Activated T-helper 17 cell treated with anti-CD3 and anti-CD28 coated beads, Interleukin-2, amount 50 U/mL, for 72 hours (primary cell): ENCODE results near the gene CAMK1D. TPM values are rescaled to one million over a fixed set of nuclear protein-coding genes. Genes with fewer than 3 reads are reported as not detected.

Experiments
- ATAC-seq: fragments of 150-1000 bp; cut with Tn5 transposase; replicated peaks from 2 replicates; pipeline ENCODE4 v1.10.0; 2021; ENCODE audit warnings: mild to moderate bottlenecking, moderate library complexity
- H3K27ac Mint-ChIP-seq: one replicate; pipeline ENCODE4 v1.8.0; 2022; ENCODE audit warnings: mixed read lengths
- H3K27me3 Mint-ChIP-seq: one replicate; pipeline ENCODE4 v1.8.0; 2022; ENCODE audit warnings: mixed read lengths
- H3K36me3 Mint-ChIP-seq: one replicate; pipeline ENCODE4 v1.8.0; 2022; ENCODE audit warnings: low read depth, mild to moderate bottlenecking, mixed read lengths
- H3K4me1 Mint-ChIP-seq: one replicate; pipeline ENCODE4 v1.8.0; 2022; ENCODE audit warnings: mixed read lengths
- H3K4me3 Mint-ChIP-seq: one replicate; pipeline ENCODE4 v1.8.0; 2022; ENCODE audit warnings: mild to moderate bottlenecking, mixed read lengths
- H3K9me3 Mint-ChIP-seq: one replicate; pipeline ENCODE4 v1.8.0; 2022; ENCODE audit warnings: mixed read lengths
- total RNA-seq, 2 donors: library from RNA; stranded (reverse); gene quantifications; one replicate each; pipeline ENCODE4 v1.2.3, GENCODE V29; 2022

CAMK1D gene
- total RNA-seq, 2 donors from 2014 or later, result 10.9 to 20.7 TPM

DNA sequence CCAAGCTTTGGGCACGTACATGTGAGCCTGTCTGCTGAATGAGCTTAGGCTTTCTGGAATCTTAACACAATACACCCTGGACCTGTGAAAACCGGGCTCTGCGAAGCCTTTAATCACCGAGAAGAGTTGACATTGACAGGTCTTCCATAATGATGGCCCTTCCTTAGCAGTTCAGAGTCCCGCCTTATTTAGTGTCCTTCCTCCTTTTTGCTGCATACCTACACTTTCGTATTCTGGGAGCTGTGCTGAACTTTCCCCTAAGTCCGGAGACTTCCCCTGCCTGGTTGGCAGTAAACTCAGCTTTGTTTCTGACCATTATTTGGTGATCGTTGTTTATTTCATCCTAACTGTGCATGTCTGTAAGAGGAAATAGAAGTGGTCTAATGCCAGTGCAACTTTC is 212.0 kb downstream of the CAMK1D start:
- H3K9me3 Mint-ChIP-seq, result no peaks in the 10 kb centered on the region
- H3K4me3 Mint-ChIP-seq, result no peak overlapping the region
- H3K4me1 Mint-ChIP-seq, result peaks cover 20% of the 10 kb centered on the region
- no peaks in the 10 kb centered on the region for H3K27me3 Mint-ChIP-seq
- no peak overlapping the region for H3K27ac Mint-ChIP-seq
- no peak for ATAC-seq
- no peaks in the 10 kb centered on the region for H3K36me3 Mint-ChIP-seq

DNA sequence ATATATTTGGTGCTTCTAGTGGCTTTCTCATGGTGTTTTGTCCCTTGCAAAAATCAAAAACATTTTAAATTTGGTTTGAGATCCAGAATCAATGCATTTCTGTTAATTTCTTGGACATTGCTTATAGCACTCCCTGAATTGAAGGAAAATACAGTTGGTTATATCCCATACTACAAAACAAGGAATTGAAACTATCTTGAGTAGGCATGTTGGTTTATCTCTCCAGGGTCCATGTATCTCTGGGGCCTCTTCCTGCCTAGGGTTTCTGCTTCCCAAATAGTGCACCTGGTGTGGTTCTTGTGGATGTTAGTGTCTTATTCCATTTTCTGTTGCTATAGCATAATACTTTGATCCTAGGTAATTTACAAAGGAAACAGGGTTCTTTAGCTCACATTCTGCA is 212.4 kb downstream of the CAMK1D start:
- Mint-ChIP-seq H3K4me3 (no peak overlapping the region), H3K4me1 (peaks cover 16% of the 10 kb centered on the region), H3K36me3 (no peaks in the 10 kb centered on the region), H3K27ac (no peak overlapping the region), H3K27me3 (no peaks in the 10 kb centered on the region), H3K9me3 (no peaks in the 10 kb centered on the region)
- ATAC-seq, result no peak

DNA sequence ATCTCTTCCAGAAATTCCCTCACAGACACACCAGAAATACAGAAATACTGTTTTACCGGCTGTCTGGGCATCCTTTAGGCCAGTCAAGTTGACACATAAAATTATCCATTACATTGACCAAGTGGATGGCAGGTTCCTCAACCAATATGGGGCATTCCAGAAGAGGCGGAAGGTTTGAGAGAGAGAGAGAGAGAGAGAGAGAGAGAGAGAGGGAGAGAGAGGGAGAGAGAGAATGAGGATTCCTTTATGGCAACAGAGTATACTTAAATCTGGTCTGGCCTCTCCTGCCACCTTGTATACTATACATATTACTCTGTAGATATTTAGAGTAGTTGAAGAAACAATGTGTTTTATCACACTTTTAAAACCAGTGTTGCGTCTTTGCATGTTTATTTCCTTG is 214.1 kb downstream of the CAMK1D start:
- Mint-ChIP-seq H3K27me3 (no peaks in the 10 kb centered on the region), H3K9me3 (no peaks in the 10 kb centered on the region), H3K4me3 (no peak overlapping the region), H3K36me3 (no peaks in the 10 kb centered on the region), H3K27ac (peak overlapping the region; percentile 75), H3K4me1 (peaks cover 18% of the 10 kb centered on the region)
- ATAC-seq, result no peak

DNA sequence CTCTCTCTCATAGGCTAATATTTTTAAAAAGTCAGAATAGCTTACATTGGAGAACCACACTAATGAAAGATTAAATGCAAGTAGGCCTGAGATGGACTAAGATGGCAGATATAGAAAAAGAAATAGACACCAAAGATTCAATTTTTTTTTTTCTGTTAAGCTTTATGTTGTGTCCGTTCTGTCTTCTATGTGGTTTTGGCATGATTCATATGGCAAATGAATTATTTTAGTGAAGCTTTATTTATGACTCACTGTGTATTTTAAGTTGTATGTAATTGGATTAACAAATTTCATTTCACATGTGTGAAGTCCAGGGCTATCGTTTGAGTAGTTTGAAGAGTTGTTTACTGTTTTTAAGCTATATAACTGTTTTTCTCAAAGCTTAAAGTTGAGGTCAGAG is 214.8 kb downstream of the CAMK1D start:
- Mint-ChIP-seq H3K4me3 (peak overlapping the region; percentile 19), H3K27ac (peak overlapping the region; percentile 75), H3K36me3 (no peaks in the 10 kb centered on the region), H3K9me3 (no peaks in the 10 kb centered on the region), H3K4me1 (peaks cover 21% of the 10 kb centered on the region), H3K27me3 (no peaks in the 10 kb centered on the region)
- peak; percentile 76 for ATAC-seq

DNA sequence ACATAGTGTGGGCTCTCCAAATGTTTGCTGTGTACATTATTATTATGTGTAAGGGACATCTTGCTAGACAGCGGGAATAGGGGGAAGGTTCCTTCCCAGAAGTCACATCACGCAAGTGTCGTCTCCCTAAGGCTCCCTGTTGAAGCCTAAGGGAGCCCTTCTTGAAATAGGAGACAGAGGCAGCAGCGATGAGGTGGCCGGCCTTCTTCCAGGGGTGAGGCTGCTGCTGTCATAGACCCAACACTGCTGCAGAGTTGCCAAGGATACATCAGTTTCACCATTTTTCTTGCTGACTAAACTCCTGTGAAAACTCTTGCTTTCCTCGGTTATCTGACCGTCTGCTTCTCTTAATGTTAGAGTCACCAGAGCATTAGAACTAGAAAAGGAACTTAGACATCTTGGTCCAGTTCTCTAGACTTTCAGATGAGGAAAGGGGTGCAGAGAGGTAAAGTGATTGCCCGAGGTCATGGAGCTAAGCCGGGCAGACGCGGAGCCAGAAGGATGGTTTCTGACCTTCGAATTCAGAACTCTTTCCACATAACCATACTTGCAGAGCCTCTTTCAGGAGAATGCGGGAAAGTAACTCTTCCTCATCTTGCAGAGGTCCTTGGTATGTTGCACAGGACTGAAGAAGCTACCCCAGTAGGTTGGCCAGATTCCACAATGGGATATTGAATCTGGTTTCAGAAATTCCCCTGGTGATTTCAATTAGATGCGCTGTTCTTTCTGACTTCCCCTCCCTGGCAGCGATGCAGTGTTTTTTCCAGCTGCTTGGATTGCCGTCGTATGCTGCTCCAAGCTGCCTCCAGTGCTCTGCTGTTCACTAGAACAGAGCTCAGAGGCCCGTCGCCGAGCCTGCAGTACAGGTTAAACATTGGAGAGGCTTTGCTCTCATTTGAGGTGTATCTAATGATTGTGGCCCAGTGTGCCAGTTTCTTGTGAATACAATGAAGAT is 217.1 kb downstream of the CAMK1D start:
- H3K4me1 Mint-ChIP-seq, result peaks cover 21% of the 10 kb centered on the region
- no peaks in the 10 kb centered on the region for H3K27me3 Mint-ChIP-seq
- ATAC-seq, result no peak

DNA sequence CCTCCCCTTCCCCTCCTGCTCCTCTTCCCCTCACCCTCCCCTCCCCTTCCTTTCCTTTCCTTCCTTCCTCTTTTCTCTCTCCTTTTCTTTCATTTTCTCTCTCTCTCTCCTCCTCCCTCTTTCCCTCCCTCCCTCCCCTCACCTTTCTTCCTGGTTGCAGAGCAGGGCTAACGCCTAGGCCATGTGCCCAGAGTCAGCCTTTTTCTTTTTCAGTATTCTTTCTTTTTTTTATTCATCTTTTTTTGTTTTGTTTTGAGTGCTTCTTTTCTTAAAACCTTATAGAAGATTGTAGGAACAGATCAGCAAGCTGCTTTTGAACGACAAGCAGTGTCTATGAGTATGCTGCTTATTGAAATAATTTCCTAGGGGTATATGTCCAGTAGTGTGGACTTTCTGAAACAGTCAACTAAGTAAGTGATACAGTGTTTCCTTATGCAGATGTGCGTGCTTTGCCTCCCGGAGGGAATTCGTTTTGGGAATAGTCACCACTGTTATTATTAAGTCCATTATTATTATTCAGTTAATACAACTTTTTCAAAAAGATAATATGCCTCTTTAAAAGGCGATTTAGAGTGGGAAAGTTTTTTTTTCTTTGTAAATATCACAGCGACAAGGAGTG is 219.2 kb downstream of the CAMK1D start:
- Mint-ChIP-seq H3K4me3 (peak overlapping the region; percentile 67), H3K27ac (peak overlapping the region; percentile 93), H3K27me3 (no peaks in the 10 kb centered on the region), H3K4me1 (peaks cover 20% of the 10 kb centered on the region), H3K9me3 (no peaks in the 10 kb centered on the region), H3K36me3 (no peaks in the 10 kb centered on the region)
- ATAC-seq, result peak; percentile 67

More for the DNA sequence above, 217.1 kb downstream of the CAMK1D start:
- Mint-ChIP-seq H3K36me3 (no peaks in the 10 kb centered on the region), H3K27ac (no peak overlapping the region), H3K4me3 (no peak overlapping the region), H3K9me3 (no peaks in the 10 kb centered on the region)

DNA sequence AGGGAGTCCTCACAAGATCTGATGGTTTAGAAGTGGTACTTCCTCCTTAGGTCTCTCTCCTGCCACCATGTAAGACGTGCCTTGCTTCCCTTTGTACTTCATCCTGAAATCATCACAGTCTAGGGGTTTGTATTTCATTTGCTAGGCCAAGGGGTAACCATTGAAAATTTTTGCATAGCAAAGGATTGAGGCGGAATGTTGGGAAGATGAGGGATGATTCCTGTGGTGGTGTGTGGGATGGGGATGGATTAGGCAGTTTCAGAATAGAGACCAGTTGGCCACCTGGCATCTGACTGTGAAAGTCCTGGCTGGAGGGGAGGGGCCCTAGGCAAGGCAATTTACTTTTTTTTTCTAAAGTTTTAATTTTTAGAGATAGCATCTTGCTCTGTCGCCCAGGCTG is 222.9 kb downstream of the CAMK1D start:
- H3K27me3 Mint-ChIP-seq, result no peaks in the 10 kb centered on the region
- H3K27ac Mint-ChIP-seq, result peak overlapping the region; percentile 47
- no peaks in the 10 kb centered on the region for H3K36me3 Mint-ChIP-seq
- peaks cover 9% of the 10 kb centered on the region for H3K4me1 Mint-ChIP-seq
- no peak overlapping the region for H3K4me3 Mint-ChIP-seq
- H3K9me3 Mint-ChIP-seq, result no peaks in the 10 kb centered on the region
- no peak for ATAC-seq

DNA sequence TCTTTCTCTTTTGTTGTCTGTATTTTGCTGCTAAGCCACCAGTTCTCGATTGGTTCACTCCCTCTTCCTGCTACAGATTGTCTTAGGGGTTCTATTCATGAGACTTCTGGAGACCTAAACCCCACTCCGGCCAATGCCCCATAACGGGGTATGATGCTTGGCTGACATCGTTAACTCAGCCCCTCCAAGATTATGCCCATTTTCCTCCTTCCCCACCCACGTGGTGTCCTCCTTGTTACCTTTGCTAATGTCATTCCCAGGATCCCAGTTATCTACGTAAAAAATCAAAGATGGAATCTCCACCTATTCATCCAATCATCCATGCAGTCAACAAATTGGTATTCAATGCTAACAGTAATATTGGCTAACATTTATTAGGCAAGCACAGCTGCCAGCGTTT is 228.3 kb downstream of the CAMK1D start:
- Mint-ChIP-seq H3K27ac (no peak overlapping the region), H3K27me3 (no peaks in the 10 kb centered on the region), H3K36me3 (no peaks in the 10 kb centered on the region), H3K9me3 (no peaks in the 10 kb centered on the region), H3K4me1 (peaks cover 13% of the 10 kb centered on the region), H3K4me3 (no peak overlapping the region)
- no peak for ATAC-seq

DNA sequence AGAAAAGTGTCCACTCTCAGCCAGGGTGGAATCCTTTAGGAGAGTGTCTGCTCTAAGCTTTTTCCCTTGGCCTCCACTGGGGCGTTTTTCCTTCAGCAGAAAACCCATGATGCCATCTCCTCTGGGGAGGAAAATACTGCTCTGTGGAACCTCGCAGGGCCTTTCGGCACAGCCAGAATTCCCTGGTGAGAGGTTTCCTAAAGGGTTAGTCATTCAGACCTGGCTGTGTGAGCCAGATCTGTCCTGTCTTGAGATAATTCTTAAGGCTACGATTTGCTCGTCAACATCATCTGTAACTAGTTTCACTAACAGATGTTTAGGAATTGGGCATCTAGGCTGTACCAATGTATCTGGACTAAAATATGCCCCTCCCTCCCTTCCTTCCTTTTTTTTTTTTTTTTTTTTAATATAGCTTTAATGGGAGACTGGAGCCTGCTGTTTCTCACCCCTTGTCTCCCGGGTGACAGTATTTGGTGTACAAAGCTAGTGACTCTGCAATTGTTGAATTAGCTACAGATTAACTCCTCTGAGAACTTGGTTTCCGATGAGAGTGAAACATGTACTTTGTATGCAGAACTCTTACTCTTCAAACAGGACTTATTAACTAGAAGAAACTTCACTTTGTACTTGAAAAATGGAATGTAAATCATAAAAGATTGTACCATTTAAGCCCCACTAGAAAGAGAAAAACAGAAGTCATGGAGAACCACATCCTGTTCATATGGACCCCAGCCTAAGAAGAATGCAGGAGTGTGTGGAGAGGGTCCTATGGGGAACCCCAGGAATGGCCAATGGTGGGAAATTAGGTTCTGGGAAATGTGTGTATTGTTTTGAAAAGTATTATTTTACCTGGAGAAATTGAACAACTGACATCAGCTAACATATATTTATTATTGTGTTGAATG is 230.9 kb downstream of the CAMK1D start:
- no peak for ATAC-seq
- H3K27ac Mint-ChIP-seq, result no peak overlapping the region
- no peaks in the 10 kb centered on the region for H3K27me3 Mint-ChIP-seq
- peaks cover 13% of the 10 kb centered on the region for H3K4me1 Mint-ChIP-seq
- no peaks in the 10 kb centered on the region for H3K36me3 Mint-ChIP-seq
- H3K9me3 Mint-ChIP-seq, result peaks cover under 1% of the 10 kb centered on the region
- no peak overlapping the region for H3K4me3 Mint-ChIP-seq

DNA sequence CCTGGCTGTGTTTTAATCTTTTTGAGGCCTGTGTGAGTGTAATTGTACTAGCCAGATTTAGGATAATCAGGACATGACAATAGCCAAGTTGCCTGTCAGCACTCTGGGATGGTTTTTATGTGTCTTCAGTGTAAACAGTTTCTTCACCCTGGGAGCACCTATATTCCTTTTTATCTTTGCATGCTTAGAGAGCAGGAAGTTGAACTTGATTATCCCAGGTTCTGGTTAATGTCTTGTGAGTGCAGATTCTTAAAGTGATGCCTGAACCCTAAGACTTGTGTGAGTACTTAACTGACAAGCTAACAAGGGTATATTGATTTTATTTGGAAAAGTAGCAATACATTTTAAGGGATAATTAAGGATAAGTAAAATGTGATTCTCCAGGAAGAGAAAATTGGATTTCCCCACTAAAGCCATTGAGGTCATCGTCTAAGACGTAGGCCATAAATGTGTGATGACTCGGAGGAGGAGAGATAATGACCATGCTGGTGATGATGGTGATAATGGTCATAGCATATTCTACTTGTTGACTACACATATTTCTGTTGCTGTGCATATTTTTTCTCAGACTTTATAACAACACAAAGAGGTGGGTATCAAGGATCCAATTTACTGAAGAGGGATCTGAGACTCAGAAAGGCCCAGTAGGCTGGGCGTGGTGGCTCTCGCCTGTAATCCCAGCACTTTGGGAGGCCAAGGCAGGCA is 234.7 kb downstream of the CAMK1D start:
- Mint-ChIP-seq H3K36me3 (no peaks in the 10 kb centered on the region), H3K27me3 (no peaks in the 10 kb centered on the region), H3K9me3 (peaks cover 4% of the 10 kb centered on the region), H3K27ac (no peak overlapping the region), H3K4me1 (peaks cover 32% of the 10 kb centered on the region), H3K4me3 (no peak overlapping the region)
- no peak for ATAC-seq

DNA sequence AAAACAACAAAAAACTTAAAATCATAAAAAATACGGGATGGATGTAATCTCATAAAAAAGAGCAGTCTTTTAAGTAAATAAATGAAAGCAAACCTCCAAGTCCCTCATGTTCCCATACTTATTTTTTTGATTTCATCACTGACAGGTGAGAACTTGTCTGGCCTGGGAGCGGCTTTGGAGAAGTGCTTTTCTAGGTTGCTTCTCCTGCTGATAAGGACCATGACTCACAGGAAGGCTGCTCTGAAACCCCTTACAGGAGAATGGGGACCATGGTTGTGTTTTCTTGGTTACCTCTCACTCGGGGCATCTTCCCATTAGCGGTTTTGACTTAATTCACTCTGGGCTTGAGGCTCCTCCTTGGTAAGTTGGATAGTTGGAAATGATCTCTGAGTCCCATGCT is 237.4 kb downstream of the CAMK1D start:
- H3K36me3 Mint-ChIP-seq, result no peaks in the 10 kb centered on the region
- peaks cover 35% of the 10 kb centered on the region for H3K4me1 Mint-ChIP-seq
- no peaks in the 10 kb centered on the region for H3K27me3 Mint-ChIP-seq
- H3K4me3 Mint-ChIP-seq, result peak overlapping the region; percentile 27
- no peak overlapping the region for H3K27ac Mint-ChIP-seq
- peaks cover 4% of the 10 kb centered on the region for H3K9me3 Mint-ChIP-seq
- no peak for ATAC-seq

DNA sequence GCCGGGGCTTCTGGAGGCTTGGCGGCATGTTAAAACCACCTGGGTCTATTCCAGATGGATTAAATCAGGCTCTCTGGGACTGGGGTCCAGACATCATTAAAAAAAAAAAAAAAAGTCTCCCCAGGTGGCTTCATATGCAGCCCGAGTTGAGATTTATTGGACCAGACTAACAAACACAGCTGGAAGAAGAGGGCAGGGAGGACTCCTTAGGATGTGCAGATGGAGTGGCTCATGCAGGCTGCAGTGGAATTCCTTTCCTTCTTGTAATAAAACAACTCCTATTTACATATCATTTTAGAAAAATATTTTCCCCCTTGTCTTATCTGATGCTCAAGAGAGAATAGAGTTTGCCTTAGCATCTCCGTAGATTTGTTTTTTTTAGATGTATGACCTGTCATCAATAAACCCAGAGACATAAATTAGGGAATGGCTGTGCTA is 238.1 kb downstream of the CAMK1D start:
- Mint-ChIP-seq H3K27ac (no peak overlapping the region), H3K36me3 (no peaks in the 10 kb centered on the region), H3K4me3 (peak overlapping the region; percentile 82), H3K4me1 (peaks cover 29% of the 10 kb centered on the region), H3K9me3 (peaks cover 4% of the 10 kb centered on the region), H3K27me3 (no peaks in the 10 kb centered on the region)
- ATAC-seq, result no peak

DNA sequence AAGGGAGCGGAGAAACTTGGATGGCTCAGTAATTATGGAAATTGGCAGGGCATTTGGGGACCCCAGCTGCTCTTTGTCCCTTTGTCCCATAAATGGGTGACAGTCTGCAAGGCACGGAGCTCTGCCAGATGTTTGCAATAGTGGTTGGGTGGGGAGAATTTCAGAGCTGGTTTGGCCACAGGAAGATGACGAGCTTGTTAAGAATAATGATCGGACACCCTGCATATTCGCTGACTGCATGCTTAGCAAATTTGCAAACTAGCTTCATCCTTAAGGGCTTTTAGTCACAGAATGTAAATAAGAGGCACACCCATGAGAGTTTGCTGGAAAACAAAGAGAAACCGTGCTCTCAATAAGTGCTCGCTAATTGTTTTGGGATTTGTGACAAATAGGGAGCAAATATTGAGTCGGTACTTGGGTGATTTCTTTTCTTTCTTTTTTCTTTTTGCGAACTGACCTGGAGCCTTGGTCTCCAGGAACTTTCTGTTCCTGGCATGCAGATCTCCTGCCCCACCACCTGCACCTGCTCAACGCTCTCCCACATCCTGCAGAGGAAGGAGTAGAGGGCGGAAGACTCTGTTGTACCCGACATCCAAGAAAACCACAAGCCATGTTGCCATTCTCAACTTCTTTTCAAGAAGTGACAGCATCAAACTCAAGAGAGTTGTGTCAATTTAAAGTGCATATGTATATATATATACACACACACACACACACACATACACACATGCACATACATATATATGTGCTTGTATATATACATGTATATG is 238.9 kb downstream of the CAMK1D start:
- ATAC-seq, result peak; percentile 76
- peak overlapping the region; percentile 82 for H3K4me3 Mint-ChIP-seq
- H3K36me3 Mint-ChIP-seq, result no peaks in the 10 kb centered on the region
- peaks cover 4% of the 10 kb centered on the region for H3K9me3 Mint-ChIP-seq
- H3K27ac Mint-ChIP-seq, result peak overlapping the region; percentile 60
- peaks cover 29% of the 10 kb centered on the region for H3K4me1 Mint-ChIP-seq
- no peaks in the 10 kb centered on the region for H3K27me3 Mint-ChIP-seq
